Chondrocyte (in vitro differentiated cells): ENCODE results near the gene OR51Q1. TPM values are rescaled to one million over a fixed set of nuclear protein-coding genes. Genes with fewer than 3 reads are reported as not detected.

ENCODE experiments used
- DNase-seq: peaks from one replicate; pipeline ENCODE4 v3.0.0; 2021; ENCODE audit warnings: mixed read lengths, low spot score
- H3K27ac Mint-ChIP-seq: one replicate; pipeline ENCODE4 v1.8.0; 2021; ENCODE audit warnings: mild to moderate bottlenecking, moderate library complexity, mixed read lengths; ENCODE audit not compliant: unreplicated experiment
- H3K27me3 Mint-ChIP-seq: 2 replicates; pipeline ENCODE4 v1.8.0; 2021; ENCODE audit warnings: low read depth, mixed read lengths
- H3K36me3 Mint-ChIP-seq: 2 replicates; pipeline ENCODE4 v1.8.0; 2021; ENCODE audit warnings: low read depth, mixed read lengths
- H3K4me1 Mint-ChIP-seq: 2 replicates; pipeline ENCODE4 v1.8.0; 2021; ENCODE audit warnings: low read depth, mild to moderate bottlenecking, mixed read lengths
- H3K4me3 Mint-ChIP-seq: one replicate; pipeline ENCODE4 v1.8.0; 2021; ENCODE audit warnings: mild to moderate bottlenecking, moderate library complexity, mixed read lengths; ENCODE audit not compliant: unreplicated experiment
- H3K9me3 Mint-ChIP-seq: 2 replicates; pipeline ENCODE4 v1.8.0; 2021; ENCODE audit warnings: low read depth, mixed read lengths
- total RNA-seq: library from RNA; stranded (reverse); gene quantifications from 3 replicates; pipeline ENCODE4 v1.2.1, GENCODE V29; 2021
- TF ChIP-seq, protein P1 (sequence below): fragments of 200-600 bp; sonication (generic); IDR thresholded peaks from 2 replicates; pipeline ENCODE4 v1.5.0; 2021; ENCODE audit warnings: antibody characterized with exemption, mild to moderate bottlenecking, moderate library complexity

The OR51Q1 gene
- total RNA-seq, 1 donor from 2014 or later = not detected

DNA sequence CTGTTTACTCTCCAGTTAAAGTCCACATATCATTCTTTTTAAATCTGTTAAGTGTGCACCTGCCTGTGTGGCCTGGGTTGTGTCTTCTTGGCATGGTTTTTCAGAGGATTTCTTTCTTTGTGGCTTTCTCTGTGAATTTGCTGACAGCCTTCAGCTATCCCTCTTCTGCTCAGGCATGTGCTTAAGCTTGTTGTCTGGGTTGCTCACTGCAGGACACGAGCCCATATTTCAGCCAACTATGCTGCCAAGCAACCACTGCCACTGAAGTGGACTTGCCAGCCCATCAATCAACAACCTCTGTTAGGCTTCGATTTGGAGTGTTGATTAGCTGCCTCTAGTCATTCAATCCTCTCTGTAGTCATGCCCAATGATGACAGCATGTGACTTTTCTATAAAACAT, 45.6 kb downstream of the OR51Q1 start:
- Mint-ChIP-seq H3K27ac (no peak overlapping the region), H3K9me3 (no peaks in the 10 kb centered on the region), H3K4me3 (no peak overlapping the region), H3K27me3 (peaks cover 18% of the 10 kb centered on the region), H3K4me1 (no peaks in the 10 kb centered on the region), H3K36me3 (no peaks in the 10 kb centered on the region)
- no peak for DNase-seq
- TF ChIP-seq, protein P1, sequence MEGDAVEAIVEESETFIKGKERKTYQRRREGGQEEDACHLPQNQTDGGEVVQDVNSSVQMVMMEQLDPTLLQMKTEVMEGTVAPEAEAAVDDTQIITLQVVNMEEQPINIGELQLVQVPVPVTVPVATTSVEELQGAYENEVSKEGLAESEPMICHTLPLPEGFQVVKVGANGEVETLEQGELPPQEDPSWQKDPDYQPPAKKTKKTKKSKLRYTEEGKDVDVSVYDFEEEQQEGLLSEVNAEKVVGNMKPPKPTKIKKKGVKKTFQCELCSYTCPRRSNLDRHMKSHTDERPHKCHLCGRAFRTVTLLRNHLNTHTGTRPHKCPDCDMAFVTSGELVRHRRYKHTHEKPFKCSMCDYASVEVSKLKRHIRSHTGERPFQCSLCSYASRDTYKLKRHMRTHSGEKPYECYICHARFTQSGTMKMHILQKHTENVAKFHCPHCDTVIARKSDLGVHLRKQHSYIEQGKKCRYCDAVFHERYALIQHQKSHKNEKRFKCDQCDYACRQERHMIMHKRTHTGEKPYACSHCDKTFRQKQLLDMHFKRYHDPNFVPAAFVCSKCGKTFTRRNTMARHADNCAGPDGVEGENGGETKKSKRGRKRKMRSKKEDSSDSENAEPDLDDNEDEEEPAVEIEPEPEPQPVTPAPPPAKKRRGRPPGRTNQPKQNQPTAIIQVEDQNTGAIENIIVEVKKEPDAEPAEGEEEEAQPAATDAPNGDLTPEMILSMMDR = no peak

Other genes starting within 250 kb of the OR51Q1 start
- not detected in 3 replicates for gene OR51V1, start 221.4 kb upstream of the OR51Q1 start, total RNA-seq
- gene HBB, start 195.0 kb upstream of the OR51Q1 start, total RNA-seq = not detected in 3 replicates
- not detected in 3 replicates for gene HBD, start 187.6 kb upstream of the OR51Q1 start, total RNA-seq
- not detected in 3 replicates for gene HBG1, start 172.3 kb upstream of the OR51Q1 start, total RNA-seq
- not detected in 3 replicates for gene HBG2, start 167.3 kb upstream of the OR51Q1 start, total RNA-seq
- not detected in 3 replicates for gene HBE1, start 152.2 kb upstream of the OR51Q1 start, total RNA-seq
- gene OR51B4, start 120.2 kb upstream of the OR51Q1 start, total RNA-seq = not detected in 3 replicates
- gene OR51B2, start 97.8 kb upstream of the OR51Q1 start, total RNA-seq = not detected in 3 replicates
- 0.20 TPM in 1 of 3 replicates, not detected in the others for gene OR51B5, start 78.6 kb upstream of the OR51Q1 start, total RNA-seq
- not detected in 3 replicates for gene OR51B6, start 70.6 kb upstream of the OR51Q1 start, total RNA-seq
- not detected in 3 replicates for gene OR51M1, start 38.3 kb upstream of the OR51Q1 start, total RNA-seq
- gene OR51I1, start 19.4 kb downstream of the OR51Q1 start, total RNA-seq = 0.46 TPM in 1 of 3 replicates, not detected in the others
- gene OR51I2, start 27.2 kb downstream of the OR51Q1 start, total RNA-seq = not detected in 3 replicates
- gene OR52D1, start 66.6 kb downstream of the OR51Q1 start, total RNA-seq = not detected in 3 replicates
- 0.13 to 0.31 TPM in 2 of 3 replicates, not detected in the other for gene UBQLN3, start 87.8 kb downstream of the OR51Q1 start, total RNA-seq
- gene UBQLNL, start 94.6 kb downstream of the OR51Q1 start, total RNA-seq = 0.22 to 0.41 TPM (median 0.23 TPM) in 3 replicates
- gene OR52H1, start 126.4 kb downstream of the OR51Q1 start, total RNA-seq = 0.39 TPM in 1 of 3 replicates, not detected in the others
- not detected in 3 replicates for gene OR52B6, start 158.8 kb downstream of the OR51Q1 start, total RNA-seq
- 1.5 to 2.3 TPM (median 2.1 TPM) in 3 replicates for gene TRIM6, start 174.5 kb downstream of the OR51Q1 start, total RNA-seq
- 1.6 to 4.0 TPM (median 2.1 TPM) in 3 replicates for gene TRIM34, start 202.9 kb downstream of the OR51Q1 start, total RNA-seq